ENCODE results near the gene KLF6.

KLF6 gene

DNA sequence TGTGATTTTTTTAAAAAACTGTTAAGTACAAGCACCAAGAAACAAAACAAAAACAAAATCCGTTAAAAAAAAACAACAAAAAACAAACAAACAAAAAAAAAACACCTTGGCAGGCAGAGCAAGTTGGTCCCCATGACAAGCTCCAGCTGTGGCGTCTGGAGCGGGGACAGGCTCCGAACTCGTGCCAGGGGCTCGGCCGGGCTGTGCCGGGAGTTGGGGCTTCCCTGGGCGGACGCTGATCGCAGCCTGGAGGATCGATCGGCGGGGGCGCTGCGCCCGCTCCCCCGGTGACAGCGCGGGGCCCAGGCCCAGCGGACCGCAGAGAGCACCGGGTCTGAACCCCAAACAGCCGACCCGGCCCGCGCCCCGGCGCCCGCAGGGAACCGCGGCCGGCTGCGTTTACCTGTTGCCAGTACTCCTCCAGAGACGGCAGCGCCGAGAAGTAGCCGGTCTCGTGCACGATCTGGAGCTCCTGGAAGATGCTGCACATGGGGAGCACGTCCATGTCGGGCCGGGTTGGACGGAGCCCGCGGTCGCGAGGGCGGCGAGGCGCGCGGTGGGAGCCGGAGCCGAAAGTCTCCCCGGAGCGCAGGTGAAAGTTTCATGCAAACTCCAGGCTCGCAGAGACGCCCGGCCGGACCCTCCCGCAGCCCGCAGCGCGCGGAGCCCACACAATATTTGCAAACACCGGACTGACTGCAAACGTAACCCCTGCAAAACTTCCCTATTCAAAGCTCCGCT lies at the start of gene KLF6:
KLF6 (minus strand) TSS at position 700 of the 741 bp plus-strand sequence; CDS start at position 505, 195 bp downstream.
- TF ChIP-seq, protein P1, sequence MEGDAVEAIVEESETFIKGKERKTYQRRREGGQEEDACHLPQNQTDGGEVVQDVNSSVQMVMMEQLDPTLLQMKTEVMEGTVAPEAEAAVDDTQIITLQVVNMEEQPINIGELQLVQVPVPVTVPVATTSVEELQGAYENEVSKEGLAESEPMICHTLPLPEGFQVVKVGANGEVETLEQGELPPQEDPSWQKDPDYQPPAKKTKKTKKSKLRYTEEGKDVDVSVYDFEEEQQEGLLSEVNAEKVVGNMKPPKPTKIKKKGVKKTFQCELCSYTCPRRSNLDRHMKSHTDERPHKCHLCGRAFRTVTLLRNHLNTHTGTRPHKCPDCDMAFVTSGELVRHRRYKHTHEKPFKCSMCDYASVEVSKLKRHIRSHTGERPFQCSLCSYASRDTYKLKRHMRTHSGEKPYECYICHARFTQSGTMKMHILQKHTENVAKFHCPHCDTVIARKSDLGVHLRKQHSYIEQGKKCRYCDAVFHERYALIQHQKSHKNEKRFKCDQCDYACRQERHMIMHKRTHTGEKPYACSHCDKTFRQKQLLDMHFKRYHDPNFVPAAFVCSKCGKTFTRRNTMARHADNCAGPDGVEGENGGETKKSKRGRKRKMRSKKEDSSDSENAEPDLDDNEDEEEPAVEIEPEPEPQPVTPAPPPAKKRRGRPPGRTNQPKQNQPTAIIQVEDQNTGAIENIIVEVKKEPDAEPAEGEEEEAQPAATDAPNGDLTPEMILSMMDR (IDR thresholded peaks at IDR 0.05; ENCODE audit: insufficient read depth, low read depth, low read length, missing control alignments), result no peak
- H3K4me3 ChIP-seq (ENCODE audit: low read length), result peak within 1 kb of the TSS; percentile 90
- DNase-seq (ENCODE audit: low read depth), result no peak

DNA sequence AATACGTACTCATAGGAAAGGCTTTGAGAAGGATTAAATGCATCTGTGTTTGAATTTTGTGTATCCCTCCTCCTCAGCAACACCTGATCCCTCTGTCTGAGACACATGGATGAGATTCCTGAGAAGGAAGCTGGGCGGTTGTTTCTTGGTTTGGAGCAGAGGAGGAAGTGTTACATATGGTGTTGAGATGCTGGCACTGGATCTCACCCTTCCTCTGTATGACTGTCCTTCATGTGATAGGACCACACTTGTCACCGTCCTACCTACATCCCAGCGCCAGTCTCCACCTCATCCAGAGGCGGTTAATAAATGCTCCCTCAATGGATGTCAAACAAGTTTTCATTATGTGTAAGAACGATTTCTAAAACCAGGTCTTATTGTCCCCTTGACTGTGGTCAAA lies 49.4 kb upstream of the KLF6 start:
- no peak for DNase-seq (ENCODE audit: low read depth)
- no peak overlapping the region for H3K4me3 ChIP-seq (ENCODE audit: low read length)
- TF ChIP-seq, protein P1 (IDR thresholded peaks at IDR 0.05; ENCODE audit: insufficient read depth, low read depth, low read length, missing control alignments), result no peak

DNA sequence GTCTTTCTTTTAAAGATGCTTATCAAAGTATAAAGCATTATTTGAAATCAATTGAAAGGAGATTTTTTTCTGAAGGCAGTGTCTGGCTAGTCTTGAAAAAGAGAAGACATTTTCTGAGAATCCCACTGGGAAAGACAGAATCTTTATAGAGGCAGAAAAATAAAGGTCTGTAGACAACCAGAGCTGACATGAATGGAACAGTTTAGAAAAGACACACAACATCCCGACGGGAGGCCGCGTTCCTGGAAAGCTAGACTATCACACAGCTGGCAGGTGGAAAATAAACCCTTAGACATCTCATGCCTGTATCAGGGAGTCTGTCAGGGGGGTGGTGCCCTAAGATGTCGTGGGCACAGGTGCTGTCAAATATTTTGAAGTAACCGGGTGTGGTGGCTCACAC lies 48.0 kb upstream of the KLF6 start:
- no peak for DNase-seq (ENCODE audit: low read depth)
- H3K4me3 ChIP-seq (ENCODE audit: low read length), result no peak overlapping the region
- TF ChIP-seq, protein P1 (IDR thresholded peaks at IDR 0.05; ENCODE audit: insufficient read depth, low read depth, low read length, missing control alignments), result no peak

DNA sequence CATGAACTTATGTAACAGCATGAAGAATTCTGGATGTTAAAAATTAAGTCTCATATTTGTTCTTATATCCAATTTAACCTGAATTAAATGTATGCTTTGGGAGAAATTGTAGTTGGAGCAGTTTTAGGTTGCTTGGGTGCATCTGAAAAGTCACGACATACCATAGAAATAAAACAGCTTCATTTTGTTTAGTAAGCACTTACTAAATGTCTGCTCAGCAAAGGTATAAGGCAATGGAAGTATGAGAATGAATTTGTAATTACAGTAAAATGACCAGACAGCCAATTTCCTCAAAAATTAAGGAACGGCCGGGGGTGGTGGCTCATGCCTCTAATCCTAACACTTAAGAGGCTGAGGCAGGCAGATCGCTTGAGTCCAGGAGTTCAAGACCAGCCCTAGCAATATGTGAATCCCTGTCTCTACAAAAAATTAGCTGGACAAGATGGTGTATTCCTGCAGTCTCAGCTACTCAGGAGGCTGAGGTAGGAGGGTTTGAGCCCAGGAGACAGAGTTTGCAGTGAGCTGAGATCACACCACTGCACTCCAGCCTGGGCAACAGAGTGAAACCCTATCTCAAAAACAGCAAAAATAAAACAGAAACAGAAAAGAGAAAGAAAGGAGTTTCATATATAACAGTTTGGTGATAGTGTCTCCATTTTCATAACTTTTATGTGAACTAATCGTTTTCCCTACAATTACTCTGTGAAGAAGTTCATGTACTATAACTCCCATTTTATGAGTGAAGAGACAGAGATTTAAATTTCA lies 47.2 kb upstream of the KLF6 start:
- no peak for DNase-seq (ENCODE audit: low read depth)
- H3K4me3 ChIP-seq (ENCODE audit: low read length), result no peak overlapping the region
- TF ChIP-seq, protein P1 (IDR thresholded peaks at IDR 0.05; ENCODE audit: insufficient read depth, low read depth, low read length, missing control alignments), result no peak

DNA sequence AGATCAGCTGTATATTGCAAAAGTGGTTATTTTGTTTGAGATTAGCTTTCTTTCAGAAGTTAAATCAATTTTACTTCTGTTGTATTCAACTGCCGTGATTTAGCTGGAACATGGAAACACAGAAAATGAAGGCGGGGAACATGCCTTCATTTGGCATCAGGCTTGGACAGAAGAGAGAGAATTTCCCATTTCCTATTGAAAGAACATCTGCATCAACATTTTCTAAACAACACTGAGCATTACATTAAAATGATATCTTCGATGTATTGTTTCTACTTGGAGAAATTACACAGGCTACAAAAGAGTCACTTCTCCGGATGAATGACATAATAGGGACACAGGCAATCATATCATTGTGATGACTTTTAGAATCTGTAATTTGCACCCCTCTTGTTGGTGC lies 46.6 kb upstream of the KLF6 start:
- no peak for DNase-seq (ENCODE audit: low read depth)
- no peak overlapping the region for H3K4me3 ChIP-seq (ENCODE audit: low read length)
- TF ChIP-seq, protein P1 (IDR thresholded peaks at IDR 0.05; ENCODE audit: insufficient read depth, low read depth, low read length, missing control alignments), result no peak

DNA sequence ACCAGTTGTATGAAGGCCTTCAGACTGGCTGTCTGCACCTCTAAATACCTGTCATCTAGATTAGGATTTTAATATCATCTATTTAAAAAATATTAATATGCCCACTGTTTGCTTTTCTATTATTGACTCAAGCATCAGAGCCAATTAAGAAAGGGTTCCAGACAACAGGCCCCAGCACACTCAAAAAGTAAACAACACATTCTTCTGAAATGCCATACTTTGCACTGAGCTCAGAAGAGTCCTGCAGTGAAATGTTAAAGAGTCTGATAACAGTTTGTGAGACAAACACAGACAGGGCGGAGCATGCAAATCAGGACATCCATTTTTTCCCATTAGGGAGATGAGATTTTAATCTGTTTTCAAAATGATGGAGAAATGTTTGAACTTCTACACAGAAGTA lies 45.9 kb upstream of the KLF6 start:
- DNase-seq (ENCODE audit: low read depth), result no peak
- TF ChIP-seq, protein P1 (IDR thresholded peaks at IDR 0.05; ENCODE audit: insufficient read depth, low read depth, low read length, missing control alignments), result no peak
- H3K4me3 ChIP-seq (ENCODE audit: low read length), result no peak overlapping the region
